Natural killer cell (primary cell): ENCODE results near the gene DUSP18. TPM values are rescaled to one million over a fixed set of nuclear protein-coding genes. Genes with fewer than 3 reads are reported as not detected.

Experiments used
- ATAC-seq, 3 donors: fragments of 150-1000 bp in 2 of 3; fragments of 200-7000 bp in 1 of 3; cut with Tn5 transposase; 1 replicate in 1 of 3; 2 replicates in 2 of 3; pipeline ENCODE4 v1.10.0; 2021; ENCODE audit warnings: mild to moderate bottlenecking in 2 of 3, moderate library complexity in 2 of 3
- DNase-seq, 2 donors: peaks; one replicate each; pipeline versions ENCODE4 v3.0.0 to v3.0.0-alpha.2; 2013 to 2021; ENCODE audit warnings: mixed read lengths in 1 of 2
- H3K27ac ChIP-seq: one replicate; pipeline ENCODE4 v1.5.1; 2013; ENCODE audit warnings: mild to moderate bottlenecking, low read length
- H3K27me3 ChIP-seq: one replicate; pipeline ENCODE4 v1.6.1; 2013; ENCODE audit warnings: low read length; ENCODE audit not compliant: control insufficient read depth, insufficient read depth
- H3K36me3 ChIP-seq: one replicate; pipeline ENCODE4 v1.6.1; 2013; ENCODE audit warnings: low read length; ENCODE audit not compliant: control insufficient read depth, insufficient read depth
- H3K4me1 ChIP-seq: one replicate; pipeline ENCODE4 v1.6.1; 2013; ENCODE audit warnings: low read length; ENCODE audit not compliant: control insufficient read depth, insufficient read depth
- H3K4me3 ChIP-seq: one replicate; pipeline ENCODE4 v1.5.1; 2013; ENCODE audit warnings: low read length
- H3K9me3 ChIP-seq: one replicate; pipeline ENCODE4 v1.6.1; 2013; ENCODE audit warnings: low read length; ENCODE audit not compliant: control insufficient read depth, insufficient read depth
- H3K27ac Mint-ChIP-seq, 2 donors: one replicate each; pipeline ENCODE4 v1.8.0; 2022; ENCODE audit warnings: mild to moderate bottlenecking in 2 of 2, mixed read lengths in 2 of 2, moderate library complexity in 1 of 2
- H3K27me3 Mint-ChIP-seq, 2 donors: one replicate each; pipeline ENCODE4 v1.8.0; 2022; ENCODE audit warnings: low read depth in 2 of 2, mixed read lengths in 2 of 2
- H3K36me3 Mint-ChIP-seq: one replicate; pipeline ENCODE4 v1.8.0; 2022; ENCODE audit warnings: mixed read lengths
- H3K4me1 Mint-ChIP-seq, 2 donors: one replicate each; pipeline ENCODE4 v1.8.0; 2022; ENCODE audit warnings: mixed read lengths in 2 of 2
- H3K4me3 Mint-ChIP-seq: one replicate; pipeline ENCODE4 v1.8.0; 2022; ENCODE audit warnings: mild to moderate bottlenecking, moderate library complexity, mixed read lengths
- H3K9me3 Mint-ChIP-seq, 2 donors: one replicate each; pipeline ENCODE4 v1.8.0; 2022; ENCODE audit warnings: mixed read lengths in 2 of 2
- WGBS: methylation state at CpG from one replicate; pipeline ENCODE4 v1.1.7; 2013; ENCODE audit warnings: missing lambda C conversion rate; ENCODE audit not compliant: insufficient coverage; 5-methylcytosine and 5-hydroxymethylcytosine counted together
- intact Hi-C: fragments of 100-400 bp; cut with micrococcal nuclease; formaldehyde crosslinking; loops from one replicate; pipeline ENCODE4 v1.14.2; 2022
- total RNA-seq, 4 donors: library from RNA; stranded (reverse); fragments of 120-200 nt in 1 of 4; gene quantifications; one replicate each; pipeline versions ENCODE4 v1.2.3 to v1.2.4, GENCODE V29; 2013 to 2022
- TF ChIP-seq, protein P1 (sequence below): fragments of 200-600 bp; IDR thresholded peaks from one replicate; pipeline ENCODE4 v1.8.0; 2022; ENCODE audit warnings: antibody characterized with exemption

The DUSP18 gene
- total RNA-seq, 3 donors from 2014 or later (not counting 1 experiment from before 2014, with no cell fraction given), result 10.2 to 12.8 (median 10.5) TPM

GRCh38 chr22:30617819-30618218 is 49.9 kb downstream of the DUSP18 start:
- no peaks in the 10 kb centered on the region for H3K9me3 Mint-ChIP-seq
- ATAC-seq (no peak), DNase-seq (no peak)
- no peaks in the 10 kb centered on the region for H3K27me3 ChIP-seq
- no peaks in the 10 kb centered on the region for H3K4me1 Mint-ChIP-seq
- peaks cover 0 to 2% of the 10 kb centered on the region in 2 donors for H3K27me3 Mint-ChIP-seq
- H3K9me3 ChIP-seq, result no peaks in the 10 kb centered on the region
- TF ChIP-seq, protein P1, sequence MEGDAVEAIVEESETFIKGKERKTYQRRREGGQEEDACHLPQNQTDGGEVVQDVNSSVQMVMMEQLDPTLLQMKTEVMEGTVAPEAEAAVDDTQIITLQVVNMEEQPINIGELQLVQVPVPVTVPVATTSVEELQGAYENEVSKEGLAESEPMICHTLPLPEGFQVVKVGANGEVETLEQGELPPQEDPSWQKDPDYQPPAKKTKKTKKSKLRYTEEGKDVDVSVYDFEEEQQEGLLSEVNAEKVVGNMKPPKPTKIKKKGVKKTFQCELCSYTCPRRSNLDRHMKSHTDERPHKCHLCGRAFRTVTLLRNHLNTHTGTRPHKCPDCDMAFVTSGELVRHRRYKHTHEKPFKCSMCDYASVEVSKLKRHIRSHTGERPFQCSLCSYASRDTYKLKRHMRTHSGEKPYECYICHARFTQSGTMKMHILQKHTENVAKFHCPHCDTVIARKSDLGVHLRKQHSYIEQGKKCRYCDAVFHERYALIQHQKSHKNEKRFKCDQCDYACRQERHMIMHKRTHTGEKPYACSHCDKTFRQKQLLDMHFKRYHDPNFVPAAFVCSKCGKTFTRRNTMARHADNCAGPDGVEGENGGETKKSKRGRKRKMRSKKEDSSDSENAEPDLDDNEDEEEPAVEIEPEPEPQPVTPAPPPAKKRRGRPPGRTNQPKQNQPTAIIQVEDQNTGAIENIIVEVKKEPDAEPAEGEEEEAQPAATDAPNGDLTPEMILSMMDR, result no peak
- no peaks in the 10 kb centered on the region for H3K36me3 Mint-ChIP-seq
- intact Hi-C loops, result no loop called here
- no peak overlapping the region for H3K4me3 Mint-ChIP-seq
- H3K27ac ChIP-seq, result no peak overlapping the region
- H3K36me3 ChIP-seq, result no peaks in the 10 kb centered on the region
- no peak overlapping the region for H3K4me3 ChIP-seq
- WGBS, result 92% methylated on average over 5 of the region's 6 CpGs
- no peak overlapping the region for H3K27ac Mint-ChIP-seq
- H3K4me1 ChIP-seq, result no peaks in the 10 kb centered on the region

DNA sequence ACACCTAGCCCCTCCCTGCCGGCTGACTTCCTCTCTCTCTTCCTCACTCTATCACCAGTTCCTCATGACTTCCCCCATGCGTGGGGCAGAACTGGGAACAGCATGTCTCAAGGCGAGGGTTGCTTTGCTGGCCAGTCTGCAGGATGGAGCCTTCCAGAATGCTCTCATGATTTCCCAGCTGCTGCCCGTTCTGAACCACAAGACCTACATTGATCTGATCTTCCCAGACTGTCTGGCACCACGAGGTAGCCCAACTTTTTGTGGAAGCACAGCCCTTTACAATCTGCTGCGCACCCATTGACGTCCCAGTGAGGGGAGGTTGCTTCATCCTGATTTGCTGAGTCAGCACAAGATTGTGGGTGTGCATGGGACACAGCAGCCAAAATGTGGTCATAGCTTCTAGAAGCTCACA is 52.1 kb downstream of the DUSP18 start:
- no peak overlapping the region for H3K27ac Mint-ChIP-seq
- intact Hi-C loops, result no loop called here
- TF ChIP-seq, protein P1, result no peak
- H3K9me3 Mint-ChIP-seq, result no peaks in the 10 kb centered on the region
- no peak for DNase-seq
- H3K36me3 ChIP-seq, result no peaks in the 10 kb centered on the region
- WGBS, result 83% methylated on average over 6 of the region's 7 CpGs
- H3K4me3 ChIP-seq, result no peak overlapping the region
- H3K27me3 Mint-ChIP-seq, result no peaks in the 10 kb centered on the region
- H3K9me3 ChIP-seq, result no peaks in the 10 kb centered on the region
- no peak for ATAC-seq
- no peak overlapping the region for H3K4me3 Mint-ChIP-seq
- H3K27ac ChIP-seq, result no peak overlapping the region
- no peaks in the 10 kb centered on the region for H3K27me3 ChIP-seq
- no peaks in the 10 kb centered on the region for H3K4me1 ChIP-seq
- H3K36me3 Mint-ChIP-seq, result no peaks in the 10 kb centered on the region
- no peaks in the 10 kb centered on the region for H3K4me1 Mint-ChIP-seq

DNA sequence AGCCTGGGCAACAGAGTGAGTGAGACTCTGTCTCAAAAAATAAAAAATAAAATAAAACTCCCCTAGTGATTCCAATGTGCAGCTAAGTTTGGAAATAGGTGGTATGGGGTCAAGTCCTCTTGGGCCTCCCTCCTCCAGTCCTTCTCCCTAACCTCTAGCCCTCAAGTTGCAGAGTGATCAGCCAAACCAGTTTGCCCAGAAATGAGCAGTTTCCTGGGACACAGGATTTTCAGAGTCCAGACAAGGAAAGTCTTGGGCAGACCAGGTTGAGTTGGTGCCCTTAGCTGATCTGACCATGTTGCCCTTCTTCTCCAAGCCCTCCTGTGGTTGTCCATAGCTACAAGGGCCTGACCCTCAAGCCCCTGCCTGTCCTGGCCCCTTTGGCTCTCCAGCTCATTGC is 52.8 kb downstream of the DUSP18 start:
- Histone ChIP-seq H3K4me3 (no peak overlapping the region), H3K4me1 (peaks cover 2% of the 10 kb centered on the region), H3K27ac (no peak overlapping the region), H3K36me3 (no peaks in the 10 kb centered on the region), H3K9me3 (no peaks in the 10 kb centered on the region), H3K27me3 (no peaks in the 10 kb centered on the region)
- Mint-ChIP-seq H3K27ac (no peak overlapping the region), H3K9me3 (no peaks in the 10 kb centered on the region), H3K4me1 (no peaks in the 10 kb centered on the region), H3K27me3 (no peaks in the 10 kb centered on the region), H3K36me3 (no peaks in the 10 kb centered on the region), H3K4me3 (no peak overlapping the region)
- no peak for ATAC-seq
- DNase-seq, result no peak
- TF ChIP-seq, protein P1, result no peak
- intact Hi-C loops, result no loop called here

DNA sequence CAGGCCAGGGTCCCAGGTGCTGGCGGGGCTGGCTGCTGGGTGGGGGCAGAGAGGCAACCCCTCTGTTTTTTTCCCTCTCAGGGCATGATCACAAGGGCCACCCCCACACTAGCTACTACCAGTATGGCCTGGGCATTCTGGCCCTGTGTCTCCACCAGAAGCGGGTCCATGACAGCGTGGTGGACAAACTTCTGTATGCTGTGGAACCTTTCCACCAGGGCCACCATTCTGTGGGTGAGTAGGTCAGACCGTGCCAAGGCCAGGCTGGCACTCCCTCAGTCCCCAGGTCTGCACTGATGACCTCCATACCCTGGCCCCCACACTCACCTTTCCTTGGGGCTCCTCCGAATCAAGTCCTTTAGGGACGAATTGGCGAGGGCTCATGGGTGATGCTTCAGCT is 53.4 kb downstream of the DUSP18 start:
- Histone ChIP-seq H3K4me1 (peaks cover 8% of the 10 kb centered on the region), H3K27me3 (no peaks in the 10 kb centered on the region)

More for the DNA sequence above, 53.4 kb downstream of the DUSP18 start:
- no peaks in the 10 kb centered on the region for H3K36me3 Mint-ChIP-seq
- Histone ChIP-seq H3K36me3 (no peaks in the 10 kb centered on the region), H3K4me3 (no peak overlapping the region), H3K27ac (no peak overlapping the region), H3K9me3 (no peaks in the 10 kb centered on the region)
- 95% methylated on average over 7 of the region's 7 CpGs for whole genome bisulfite sequencing
- H3K4me3 Mint-ChIP-seq, result no peak overlapping the region
- H3K9me3 Mint-ChIP-seq, result no peaks in the 10 kb centered on the region
- DNase-seq, result no peak
- peaks cover 0 to 3% of the 10 kb centered on the region in 2 donors for H3K4me1 Mint-ChIP-seq
- intact Hi-C loops, result no loop called here
- no peak for ATAC-seq
- no peak overlapping the region for H3K27ac Mint-ChIP-seq
- H3K27me3 Mint-ChIP-seq, result peaks cover 0 to 3% of the 10 kb centered on the region in 2 donors
- TF ChIP-seq, protein P1, result no peak
